OCI-LY1 (cell line): ENCODE data around the gene ATP11B.
A peak's percentile ranks its signal among the peaks of the same experiment; 100 is the strongest.

Experiments used
- H2AFZ ChIP-seq: fragments of 200-600 bp; sonication (generic), shearing (Covaris generic); 2 replicates; pipeline ENCODE4 v1.6.0; 2014; ENCODE audit warnings: antibody characterized with exemption, mild to moderate bottlenecking, low read length
- H3F3A ChIP-seq: fragments of 200-600 bp; sonication (generic), shearing (Covaris generic); 2 replicates; pipeline ENCODE4 v1.6.0; 2014; ENCODE audit warnings: mild to moderate bottlenecking, antibody characterized with exemption, low read length, moderate library complexity; ENCODE audit not compliant: insufficient read depth
- H3K27ac ChIP-seq: fragments of 200-600 bp; sonication (generic); 2 replicates; pipeline ENCODE4 v1.5.1; 2014; ENCODE audit warnings: low read length, mixed run types, mild to moderate bottlenecking, low read depth; ENCODE audit not compliant: poor library complexity, severe bottlenecking
- H3K27me3 ChIP-seq: fragments of 200-600 bp; sonication (generic); 2 replicates; pipeline ENCODE4 v1.6.0; 2014; ENCODE audit warnings: antibody characterized with exemption, mild to moderate bottlenecking, low read length, moderate library complexity; ENCODE audit not compliant: insufficient read depth
- H3K36me3 ChIP-seq: fragments of 200-600 bp; sonication (generic); 2 replicates; pipeline ENCODE4 v1.6.1; 2014; ENCODE audit warnings: mild to moderate bottlenecking, antibody characterized with exemption, low read length, moderate library complexity, mixed read lengths; ENCODE audit not compliant: insufficient read depth
- H3K4me1 ChIP-seq: fragments of 200-600 bp; sonication (generic); 2 replicates; pipeline ENCODE4 v1.5.1; 2014; ENCODE audit warnings: mild to moderate bottlenecking, low read length, moderate library complexity; ENCODE audit not compliant: insufficient read depth, severe bottlenecking
- H3K4me2 ChIP-seq: fragments of 200-600 bp; sonication (generic), shearing (Covaris generic); 2 replicates; pipeline ENCODE4 v1.6.1; 2014; ENCODE audit warnings: low read length
- H3K4me3 ChIP-seq: fragments of 200-600 bp; sonication (generic); 2 replicates; pipeline ENCODE4 v1.5.1; 2014; ENCODE audit warnings: low read length, low read depth, mild to moderate bottlenecking, mixed read lengths; ENCODE audit not compliant: poor library complexity, severe bottlenecking
- H3K79me2 ChIP-seq: fragments of 200-600 bp; shearing (Covaris generic); 2 replicates; pipeline ENCODE4 v1.6.1; 2016; ENCODE audit warnings: mixed run types, low read length, mixed read lengths; ENCODE audit not compliant: insufficient read depth
- H3K9ac ChIP-seq: fragments of 200-600 bp; sonication (generic), shearing (Covaris generic); 2 replicates; pipeline ENCODE4 v1.6.1; 2014; ENCODE audit warnings: mild to moderate bottlenecking, low read length, mixed read lengths
- H3K9me2 ChIP-seq: fragments of 200-600 bp; sonication (generic), shearing (Covaris generic); 2 replicates; pipeline ENCODE4 v1.6.1; 2014; ENCODE audit warnings: low read depth, mild to moderate bottlenecking, low read length, mixed read lengths
- H3K9me3 ChIP-seq: fragments of 200-600 bp; shearing (Covaris generic); 2 replicates; pipeline ENCODE4 v1.6.1; 2014; ENCODE audit warnings: low read length, mixed read lengths
- H4K20me1 ChIP-seq: fragments of 200-600 bp; sonication (generic), shearing (Covaris generic); 2 replicates; pipeline ENCODE4 v1.6.0; 2016; ENCODE audit warnings: mild to moderate bottlenecking, low read length; ENCODE audit not compliant: insufficient read depth
- CTCF ChIP-seq: fragments of 200-600 bp; sonication (generic), shearing (Covaris generic); IDR thresholded peaks from 2 replicates; pipeline ENCODE4 v1.5.1; 2017; ENCODE audit warnings: mild to moderate bottlenecking, antibody characterized with exemption, low read length, moderate library complexity, mixed read lengths
- EZH2 ChIP-seq: fragments of 200-600 bp; sonication (generic), shearing (Covaris generic); IDR thresholded peaks from 2 replicates; pipeline ENCODE4 v1.8.0; 2017; ENCODE audit warnings: borderline replicate concordance, mixed run types, mild to moderate bottlenecking, antibody characterized with exemption, low read length, moderate library complexity, mixed read lengths

ATP11B gene

GRCh38 chr3:182947888-182948287 is 154.6 kb downstream of the ATP11B start:
- H3K9me2 ChIP-seq: no peaks in the 10 kb centered on the region
- H3K4me2 ChIP-seq: no peak overlapping the region
- H3K9me3 ChIP-seq: no peaks in the 10 kb centered on the region
- no peak overlapping the region for H3K9ac ChIP-seq
- no peak overlapping the region for H2AFZ ChIP-seq
- H3F3A ChIP-seq: no peaks in the 10 kb centered on the region
- no peaks in the 10 kb centered on the region for H4K20me1 ChIP-seq
- peaks cover 42% of the 10 kb centered on the region for H3K36me3 ChIP-seq
- TF ChIP-seq CTCF (peak; percentile 54), EZH2 (no peak)
- no peak overlapping the region for H3K27ac ChIP-seq
- H3K79me2 ChIP-seq: no peaks in the 10 kb centered on the region
- H3K27me3 ChIP-seq: no peaks in the 10 kb centered on the region
- H3K4me1 ChIP-seq: no peaks in the 10 kb centered on the region
- no peak overlapping the region for H3K4me3 ChIP-seq

GRCh38 chr3:182948305-182948704 is 155.0 kb downstream of the ATP11B start:
- no peaks in the 10 kb centered on the region for H3K79me2 ChIP-seq
- H3K4me1 ChIP-seq: no peaks in the 10 kb centered on the region
- no peaks in the 10 kb centered on the region for H3K9me3 ChIP-seq
- peaks cover 46% of the 10 kb centered on the region for H3K36me3 ChIP-seq
- H3K4me3 ChIP-seq: no peak overlapping the region
- H2AFZ ChIP-seq: no peak overlapping the region
- H3K27me3 ChIP-seq: no peaks in the 10 kb centered on the region
- no peak overlapping the region for H3K27ac ChIP-seq
- H3K9ac ChIP-seq: no peak overlapping the region
- H3K4me2 ChIP-seq: no peak overlapping the region
- H4K20me1 ChIP-seq: no peaks in the 10 kb centered on the region
- no peaks in the 10 kb centered on the region for H3F3A ChIP-seq
- no peaks in the 10 kb centered on the region for H3K9me2 ChIP-seq
- TF ChIP-seq EZH2 (no peak), CTCF (no peak)

GRCh38 chr3:182949688-182950087 is 156.4 kb downstream of the ATP11B start:
- H3K4me3 ChIP-seq: no peak overlapping the region
- H3K27me3 ChIP-seq: no peaks in the 10 kb centered on the region
- no peaks in the 10 kb centered on the region for H4K20me1 ChIP-seq
- H3K36me3 ChIP-seq: peaks cover 43% of the 10 kb centered on the region
- H3K79me2 ChIP-seq: no peaks in the 10 kb centered on the region
- H3K4me1 ChIP-seq: no peaks in the 10 kb centered on the region
- H3K4me2 ChIP-seq: no peak overlapping the region
- no peak overlapping the region for H3K27ac ChIP-seq
- H3K9me2 ChIP-seq: no peaks in the 10 kb centered on the region
- no peak overlapping the region for H3K9ac ChIP-seq
- H3F3A ChIP-seq: no peaks in the 10 kb centered on the region
- no peaks in the 10 kb centered on the region for H3K9me3 ChIP-seq
- TF ChIP-seq EZH2 (no peak), CTCF (no peak)
- no peak overlapping the region for H2AFZ ChIP-seq
